HuH-7.5 (cell line): ENCODE data around the gene NTRK1.

Experiments used
- DNase-seq: peaks from one replicate; pipeline ENCODE4 v3.0.0; 2011; ENCODE audit warnings: low spot score

NTRK1 gene

GRCh38 chr1:156881101-156881500 lies 20.4 kb downstream of the NTRK1 start:
- DNase-seq: no peak

DNA sequence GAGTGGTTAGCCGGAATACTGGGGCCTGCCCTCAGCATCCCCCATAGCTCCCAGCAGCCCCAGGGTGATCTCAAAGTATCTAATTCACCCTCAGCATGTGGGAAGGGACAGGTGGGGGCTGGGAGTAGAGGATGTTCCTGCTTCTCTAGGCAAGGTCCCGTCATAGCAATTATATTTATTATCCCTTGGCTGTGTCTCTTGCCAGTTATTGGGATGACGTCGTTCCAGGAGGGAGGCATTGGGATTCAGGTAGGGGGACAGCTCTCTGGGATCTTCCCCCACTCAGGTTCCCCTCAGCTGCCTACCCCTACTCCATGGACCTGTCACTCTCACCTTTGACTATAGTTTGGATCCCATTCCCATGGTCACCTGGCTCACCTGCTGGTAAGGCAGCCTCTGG lies 21.0 kb downstream of the NTRK1 start:
- DNase-seq: no peak

DNA sequence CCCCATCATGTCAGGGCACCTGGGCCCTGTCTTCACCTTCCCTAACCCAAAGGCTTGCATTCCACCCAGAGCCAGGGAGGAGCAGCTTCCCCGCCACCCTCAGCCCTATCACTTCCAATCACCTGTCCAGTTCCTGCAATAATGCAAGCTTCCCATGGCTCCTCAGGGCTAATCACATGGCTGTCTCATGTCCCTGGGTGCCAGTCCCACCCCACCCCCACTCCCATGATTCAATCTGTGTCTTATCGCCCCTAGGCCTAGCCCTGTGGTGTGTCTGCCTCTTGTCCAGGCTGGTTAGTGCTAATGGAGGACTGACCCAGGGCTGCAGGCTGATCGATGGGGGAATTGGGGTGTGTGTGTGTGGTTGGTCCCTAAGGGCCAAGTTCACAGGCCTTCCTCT lies 21.9 kb downstream of the NTRK1 start:
- no peak for DNase-seq

DNA sequence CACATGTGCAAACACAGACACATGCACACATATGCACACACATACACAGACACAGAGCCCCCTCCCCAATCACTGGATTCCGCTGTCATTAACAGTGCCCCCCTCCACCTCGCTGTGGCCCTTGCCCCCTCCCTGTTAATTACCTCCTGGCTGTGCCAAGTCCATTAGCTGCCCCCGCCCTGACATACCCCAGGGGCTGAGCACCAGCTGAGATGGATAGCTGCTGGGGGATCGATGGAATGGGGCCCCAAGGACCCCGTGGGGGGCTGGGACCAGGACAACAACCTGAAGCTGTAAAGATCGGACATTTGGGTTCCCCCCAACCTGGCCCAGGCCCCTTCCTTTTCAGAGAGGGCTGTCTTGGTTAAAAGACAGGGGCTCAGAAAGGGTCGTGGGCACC lies 23.3 kb downstream of the NTRK1 start:
- no peak for DNase-seq

- DNase-seq: no peak
Observed at GRCh38 chr1:156884560-156885184, 24.0 kb downstream of the NTRK1 start.

GRCh38 chr1:156885314-156885713 lies 24.6 kb downstream of the NTRK1 start:
- DNase-seq: no peak

DNA sequence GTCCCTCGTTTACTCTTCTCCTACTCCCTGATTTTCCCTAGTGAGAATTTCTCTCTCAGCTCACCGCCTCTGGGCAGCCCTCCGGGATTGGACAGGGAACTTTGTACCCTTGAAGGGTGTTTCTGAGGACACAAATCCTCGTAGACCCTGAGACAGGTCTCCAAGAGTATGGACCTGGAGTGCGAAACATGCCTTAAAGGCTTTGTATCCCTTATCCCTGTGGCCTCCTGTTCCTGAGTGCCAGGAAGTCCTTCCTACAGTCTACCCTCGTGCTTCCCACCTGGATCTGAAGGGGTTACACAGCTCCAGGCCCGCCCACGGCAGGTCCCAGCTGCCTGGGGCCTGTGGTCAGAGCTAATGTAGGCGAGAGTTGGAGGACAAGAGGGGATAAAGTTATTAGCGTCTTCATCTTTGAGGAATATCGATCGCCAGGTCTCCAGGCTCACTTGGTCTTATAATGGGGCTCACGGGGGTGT lies 25.3 kb downstream of the NTRK1 start:
- no peak for DNase-seq

DNA sequence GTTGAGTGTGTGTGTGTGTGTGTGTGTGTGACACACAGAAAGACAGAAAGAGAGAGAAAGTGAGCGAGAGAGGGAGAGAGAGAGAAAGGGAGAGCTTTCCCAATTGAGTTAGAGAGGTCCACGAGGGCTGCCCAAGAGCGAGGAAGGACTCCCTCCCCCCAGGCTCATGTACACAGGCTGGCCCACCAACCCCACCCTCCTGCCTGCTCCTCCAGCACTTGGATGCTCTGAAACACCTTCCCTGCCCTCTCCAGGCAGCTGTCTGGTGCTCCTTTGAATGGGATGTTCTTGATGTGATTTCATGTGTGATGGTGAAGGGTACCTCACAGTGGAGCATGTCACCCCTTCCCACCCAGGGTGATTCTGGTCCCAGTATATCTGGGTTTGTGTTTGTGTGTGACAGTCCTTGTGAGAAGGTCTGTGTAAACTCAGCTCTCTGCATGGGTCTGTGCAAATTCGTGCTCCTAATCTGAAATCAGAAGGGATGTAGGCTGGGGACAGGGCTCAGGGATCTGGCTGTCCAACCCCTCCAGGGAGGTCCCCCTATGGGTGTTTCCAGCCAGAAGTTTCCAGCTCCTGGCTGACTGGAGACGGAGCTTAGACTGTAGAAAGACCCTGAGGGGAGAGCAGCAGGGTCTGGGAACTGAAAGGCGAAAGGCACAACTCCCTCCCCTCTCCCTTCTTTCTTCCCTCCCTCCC lies 26.1 kb downstream of the NTRK1 start:
- DNase-seq: no peak

GRCh38 chr1:156887317-156887716 lies 26.7 kb downstream of the NTRK1 start:
- no peak for DNase-seq

- no peak for DNase-seq
Observed at GRCh38 chr1:156887734-156888133, 27.1 kb downstream of the NTRK1 start.

DNA sequence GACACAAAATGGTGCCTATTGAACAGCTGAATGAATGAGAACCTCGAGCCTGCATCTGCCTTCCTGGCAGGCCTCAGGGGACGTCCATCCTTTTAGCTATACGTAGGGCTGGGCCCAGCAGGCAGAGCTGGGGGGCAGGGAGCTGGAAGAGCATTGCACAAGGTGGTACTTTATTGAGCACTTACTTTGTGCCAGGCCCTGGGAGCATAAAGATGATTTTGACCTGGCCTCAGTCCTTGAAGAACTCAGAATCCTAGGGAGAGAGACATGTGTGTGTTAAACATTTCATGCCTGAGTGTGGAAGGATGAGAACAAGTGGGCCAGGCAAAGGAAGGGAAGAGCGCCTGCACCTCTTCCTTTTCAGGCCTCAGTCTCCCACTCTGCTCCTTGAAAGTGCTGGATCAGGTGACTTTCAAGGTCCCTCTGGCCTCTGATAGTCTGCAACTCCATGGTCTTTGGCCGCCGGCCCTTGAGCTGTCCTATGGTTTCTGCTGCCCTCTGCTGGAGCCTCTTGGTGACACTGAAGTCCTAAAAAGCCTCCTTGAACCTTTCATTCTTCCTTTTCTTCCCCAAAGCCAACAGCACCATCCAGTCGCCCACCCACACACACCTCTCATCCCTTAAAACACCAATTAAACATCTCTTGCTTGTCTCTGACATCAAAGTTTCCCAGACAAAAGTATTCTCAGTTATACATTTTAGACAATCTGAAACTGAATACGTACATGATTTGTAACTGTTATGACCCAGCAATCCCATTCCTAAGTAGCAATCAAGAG lies 29.3 kb downstream of the NTRK1 start:
- peak; percentile 86 for DNase-seq

DNA sequence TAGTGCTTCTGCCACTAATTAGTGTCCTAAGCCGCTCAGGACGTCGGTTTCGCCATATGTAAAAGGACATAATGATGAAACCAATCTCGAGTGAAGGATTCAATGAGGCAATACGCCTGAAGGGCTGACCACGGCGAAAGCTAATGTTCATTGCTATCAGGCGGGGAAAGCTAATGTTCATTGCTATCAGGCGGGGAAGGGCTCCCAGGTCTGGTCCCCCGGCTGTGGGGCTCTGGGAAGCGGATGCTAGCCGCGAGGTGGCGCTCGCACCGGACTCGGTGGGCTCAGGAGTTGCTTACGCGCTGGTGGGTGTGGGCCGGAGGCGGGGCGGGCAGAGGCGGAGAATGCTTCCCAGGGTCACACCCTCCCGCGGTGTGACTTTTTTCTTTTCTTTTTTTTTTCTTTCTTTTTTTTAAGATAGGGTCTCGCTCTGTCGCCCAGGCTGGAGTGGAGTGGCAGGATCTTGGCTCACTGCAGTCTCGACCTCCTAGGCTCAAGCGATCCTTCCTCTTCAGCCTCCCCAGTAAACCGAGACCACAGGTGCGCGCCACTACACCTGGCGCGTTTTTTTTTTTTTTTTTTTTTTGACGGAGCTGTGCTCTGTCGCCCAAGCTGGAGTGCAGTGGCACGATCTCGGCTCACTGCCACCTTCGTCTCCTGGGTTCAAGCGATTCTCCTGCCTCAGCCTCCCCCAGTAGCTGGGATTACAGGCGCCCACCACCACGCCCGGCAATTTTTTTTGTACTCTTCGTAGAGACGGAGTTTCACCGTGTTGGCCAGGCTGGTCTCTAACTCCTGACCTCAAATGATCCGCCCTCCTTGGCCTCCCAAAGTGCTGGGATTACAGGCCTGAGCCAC lies 31.8 kb downstream of the NTRK1 start:
- peak; percentile 95 for DNase-seq

- no peak for DNase-seq
Observed at GRCh38 chr1:156893048-156893953, 32.6 kb downstream of the NTRK1 start, which contains the start of gene PEAR1. Gene PEAR1, plus strand, starts transcription at chr1:156893718. Its CDS starts 10,209 bp downstream, at chr1:156903927.

GRCh38 chr1:156894001-156894400 lies 33.3 kb downstream of the NTRK1 start:
- no peak for DNase-seq

DNA sequence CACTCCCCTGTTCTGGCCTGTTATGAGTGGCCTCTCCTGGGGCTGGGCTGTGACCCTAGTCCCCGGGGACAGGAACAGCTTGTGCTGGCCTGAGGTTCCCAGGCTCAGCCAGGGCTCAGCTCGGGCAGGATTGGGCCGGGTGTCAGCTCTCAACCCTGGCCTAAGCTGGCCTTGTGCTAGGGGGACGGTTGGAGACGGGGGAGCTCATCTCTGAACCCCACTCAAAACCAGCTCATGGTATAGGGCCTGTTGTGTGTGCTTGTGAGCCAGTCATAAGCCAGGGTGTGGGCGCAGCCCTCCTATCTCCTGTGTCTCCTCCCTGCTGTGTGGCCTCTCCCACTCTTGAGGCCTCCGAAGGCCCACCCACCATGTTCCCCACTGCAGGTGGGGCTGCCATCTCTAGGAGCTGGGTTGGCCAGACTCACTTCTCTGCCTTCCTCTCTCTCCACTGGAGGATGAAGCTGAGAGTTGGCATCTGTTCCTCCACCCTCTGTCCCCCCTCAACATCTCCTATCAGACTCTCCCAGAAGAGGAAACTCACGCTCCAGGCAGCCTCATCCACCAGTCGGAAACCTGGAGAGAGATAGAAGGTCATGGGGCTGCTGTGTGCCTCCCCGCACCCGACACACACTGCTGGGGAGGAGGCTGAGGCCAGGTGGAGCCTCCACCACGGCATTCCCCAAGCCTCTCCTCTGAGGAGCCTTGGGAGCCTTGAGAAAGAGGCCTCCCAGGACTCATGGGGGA lies 34.2 kb downstream of the NTRK1 start:
- no peak for DNase-seq

DNA sequence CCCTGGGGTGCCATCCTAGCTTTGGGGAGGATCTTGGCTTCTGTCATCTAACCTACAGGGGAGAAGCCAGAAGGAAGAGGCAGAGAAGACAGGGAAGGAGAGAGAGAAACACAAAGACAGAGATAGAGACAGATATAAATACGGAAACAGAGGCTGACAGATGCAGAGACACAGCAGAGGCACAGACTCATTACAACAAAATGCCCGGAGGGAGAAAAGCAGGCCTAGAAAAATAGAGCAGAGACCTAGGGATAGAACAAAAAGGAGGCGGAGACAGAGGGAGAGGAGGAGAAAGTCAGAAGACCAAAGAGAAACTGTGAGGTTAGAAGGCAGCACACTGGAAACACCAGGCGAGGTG lies 34.8 kb downstream of the NTRK1 start:
- DNase-seq: no peak

GRCh38 chr1:156895927-156896326 lies 35.3 kb downstream of the NTRK1 start:
- no peak for DNase-seq

- no peak for DNase-seq
Observed at GRCh38 chr1:156896490-156897033, 35.9 kb downstream of the NTRK1 start.

DNA sequence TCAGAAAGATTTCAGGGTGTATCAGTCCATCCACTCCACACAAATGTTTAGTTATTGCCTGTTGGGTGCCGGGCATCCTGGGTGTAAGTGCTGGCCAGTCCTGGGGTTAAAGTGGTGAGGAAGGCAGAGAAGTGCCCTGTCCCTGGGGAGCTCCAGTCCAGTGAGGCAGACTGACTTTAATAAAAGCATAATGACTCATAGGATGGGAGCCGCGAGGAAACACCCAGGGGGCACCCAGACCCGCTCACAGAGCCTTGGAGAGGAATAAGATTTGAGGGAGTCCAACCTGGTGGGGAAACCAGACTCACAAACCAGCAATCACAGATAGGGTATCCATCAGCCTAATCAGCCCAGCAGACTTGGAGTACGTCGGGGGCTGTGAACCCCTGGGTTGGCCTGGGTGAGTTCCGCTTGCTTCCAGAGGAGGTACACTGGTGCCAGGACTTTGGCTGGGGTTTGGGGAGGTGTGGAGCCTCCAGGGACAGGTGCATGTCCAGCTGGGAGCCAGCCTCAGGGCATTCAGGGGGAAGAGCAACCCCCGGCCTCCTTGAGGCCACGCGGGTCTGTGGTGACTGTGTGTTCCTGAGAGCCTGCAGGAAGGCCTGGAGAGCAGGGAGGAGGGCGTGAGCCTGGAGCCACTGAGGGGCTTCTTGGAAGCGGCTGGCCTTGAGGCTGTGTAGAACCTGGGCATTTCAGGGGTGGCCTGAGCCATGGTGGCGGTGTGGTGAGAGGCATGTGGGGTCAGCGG lies 36.6 kb downstream of the NTRK1 start:
- no peak for DNase-seq
